Stimulated activated CD4-positive, alpha-beta T cell treated with anti-CD3 and anti-CD28 coated beads, Interleukin-2, amount 100 ng/mL, for 4 hours (primary cell): Measurements from ENCODE around the gene CRLF1.

ENCODE experiments used
- DNase-seq: peaks from one replicate; pipeline ENCODE4 v3.0.0-alpha.2; 2020; ENCODE audit warnings: low read depth

The CRLF1 gene

GRCh38 chr19:18557411-18558201 lies 49.0 kb downstream of the CRLF1 start, which contains the start of gene KXD1:
KXD1 (plus strand) TSS chr19:18557870; CDS start chr19:18562057, 4,187 bp downstream.
- DNase-seq: peak; percentile 99

DNA sequence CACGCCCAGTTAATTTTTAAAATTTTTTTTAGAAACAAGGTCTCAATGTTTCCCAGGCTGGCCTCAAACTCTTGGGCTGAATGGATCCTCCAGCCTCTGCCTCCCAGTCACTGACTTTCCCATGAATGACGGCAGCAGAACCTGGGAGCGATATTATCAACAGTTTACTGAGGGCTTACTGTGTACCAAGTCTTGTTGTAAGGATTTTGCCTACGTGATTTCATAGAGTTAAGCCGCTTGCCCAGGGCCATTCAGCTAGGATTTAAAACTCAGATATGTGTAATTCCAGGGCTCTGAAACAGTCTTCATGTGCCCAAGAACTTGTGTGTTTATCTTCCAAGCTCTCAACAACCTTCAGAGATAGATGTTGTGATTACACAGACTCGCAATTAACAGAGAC lies 55.0 kb downstream of the CRLF1 start:
- no peak for DNase-seq

DNA sequence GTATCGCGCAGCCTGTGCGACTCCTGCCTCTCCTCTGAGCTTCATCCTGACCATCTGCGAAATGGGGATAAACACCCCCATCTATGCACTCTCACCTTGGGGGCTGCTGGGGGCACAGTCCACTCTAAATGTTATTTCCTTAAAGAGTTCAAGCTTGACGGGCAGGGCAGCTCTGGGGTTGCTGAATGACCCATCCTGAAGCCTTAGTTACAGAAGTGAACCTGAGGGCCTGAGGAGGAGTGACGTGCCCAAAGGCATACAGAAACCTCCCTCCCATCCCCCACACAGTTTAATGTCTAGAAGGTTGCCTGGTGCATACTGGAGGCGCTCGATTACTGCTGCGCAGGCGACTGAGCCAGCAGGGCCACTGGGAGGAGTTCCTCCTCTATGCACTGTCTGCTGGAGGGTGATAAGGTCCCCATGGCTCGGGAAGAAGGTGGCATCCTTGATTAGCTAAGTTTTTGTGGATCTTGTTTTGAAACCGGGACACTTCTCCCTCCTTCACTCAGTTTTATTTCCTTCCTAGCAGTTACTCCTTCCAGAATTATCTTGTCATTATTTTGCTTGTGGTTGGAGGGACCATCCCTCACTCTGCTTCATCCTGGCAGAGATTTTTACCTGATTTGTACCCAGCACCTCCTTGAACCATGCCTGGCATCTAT lies 62.7 kb downstream of the CRLF1 start:
- DNase-seq: peak; percentile 58
